ENCODE measurements around the gene GSDME. TPM values are rescaled to one million over a fixed set of nuclear protein-coding genes. Genes with fewer than 3 reads are reported as not detected.

Gene GSDME
- total RNA-seq, 4 donors from 2014 or later: 0.42 to 9.2 (median 2.1) TPM

DNA sequence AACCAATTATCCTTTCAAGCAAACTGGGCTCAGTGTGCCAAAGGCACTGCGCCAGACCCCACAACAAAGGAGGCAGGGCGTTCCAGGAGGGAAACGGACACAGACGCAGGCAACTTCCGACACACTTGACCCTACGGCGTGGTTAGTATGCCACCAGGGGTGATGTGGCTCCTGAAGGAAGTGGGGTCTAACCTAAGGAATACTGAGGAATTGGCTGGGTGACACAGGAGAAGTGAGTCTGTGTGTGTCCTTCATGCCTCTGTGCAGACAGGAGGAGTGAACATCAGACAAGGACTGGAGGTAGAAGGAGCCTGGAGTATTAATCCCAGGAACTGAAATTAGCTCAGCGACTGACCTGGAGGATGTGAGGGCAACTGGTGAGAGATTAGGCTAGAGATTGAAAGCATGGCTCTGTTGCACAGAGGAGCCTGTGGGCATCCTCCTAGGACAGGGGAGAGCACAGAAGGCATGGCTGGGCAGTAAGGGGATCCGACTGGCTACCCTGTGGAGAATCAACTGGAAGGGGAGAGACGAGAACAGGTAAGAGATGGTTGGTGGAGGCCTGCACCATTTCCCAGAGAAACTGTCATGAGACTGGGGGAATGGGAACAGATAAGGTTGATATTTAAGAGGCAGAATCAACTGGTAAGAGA is 27.8 kb downstream of the GSDME start:
- DNase-seq (ENCODE audit: low spot score in 2 of 2): peak in 1 of 2 donors; percentile 78
- WGBS, 2 donors: 60 to 67% methylated on average over 10 of the region's 10 CpGs
- no peak overlapping the region for H3K4me3 ChIP-seq (ENCODE audit: low read depth, poor library complexity, severe bottlenecking)
- intact Hi-C loops (cut with DNase I; ENCODE audit: low total_unique reads): no loop called here
- TF ChIP-seq, protein P1, sequence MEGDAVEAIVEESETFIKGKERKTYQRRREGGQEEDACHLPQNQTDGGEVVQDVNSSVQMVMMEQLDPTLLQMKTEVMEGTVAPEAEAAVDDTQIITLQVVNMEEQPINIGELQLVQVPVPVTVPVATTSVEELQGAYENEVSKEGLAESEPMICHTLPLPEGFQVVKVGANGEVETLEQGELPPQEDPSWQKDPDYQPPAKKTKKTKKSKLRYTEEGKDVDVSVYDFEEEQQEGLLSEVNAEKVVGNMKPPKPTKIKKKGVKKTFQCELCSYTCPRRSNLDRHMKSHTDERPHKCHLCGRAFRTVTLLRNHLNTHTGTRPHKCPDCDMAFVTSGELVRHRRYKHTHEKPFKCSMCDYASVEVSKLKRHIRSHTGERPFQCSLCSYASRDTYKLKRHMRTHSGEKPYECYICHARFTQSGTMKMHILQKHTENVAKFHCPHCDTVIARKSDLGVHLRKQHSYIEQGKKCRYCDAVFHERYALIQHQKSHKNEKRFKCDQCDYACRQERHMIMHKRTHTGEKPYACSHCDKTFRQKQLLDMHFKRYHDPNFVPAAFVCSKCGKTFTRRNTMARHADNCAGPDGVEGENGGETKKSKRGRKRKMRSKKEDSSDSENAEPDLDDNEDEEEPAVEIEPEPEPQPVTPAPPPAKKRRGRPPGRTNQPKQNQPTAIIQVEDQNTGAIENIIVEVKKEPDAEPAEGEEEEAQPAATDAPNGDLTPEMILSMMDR (IDR thresholded peaks at IDR 0.05): no peak
- no peak for TF ChIP-seq POLR2A (IDR thresholded peaks at IDR 0.05)

DNA sequence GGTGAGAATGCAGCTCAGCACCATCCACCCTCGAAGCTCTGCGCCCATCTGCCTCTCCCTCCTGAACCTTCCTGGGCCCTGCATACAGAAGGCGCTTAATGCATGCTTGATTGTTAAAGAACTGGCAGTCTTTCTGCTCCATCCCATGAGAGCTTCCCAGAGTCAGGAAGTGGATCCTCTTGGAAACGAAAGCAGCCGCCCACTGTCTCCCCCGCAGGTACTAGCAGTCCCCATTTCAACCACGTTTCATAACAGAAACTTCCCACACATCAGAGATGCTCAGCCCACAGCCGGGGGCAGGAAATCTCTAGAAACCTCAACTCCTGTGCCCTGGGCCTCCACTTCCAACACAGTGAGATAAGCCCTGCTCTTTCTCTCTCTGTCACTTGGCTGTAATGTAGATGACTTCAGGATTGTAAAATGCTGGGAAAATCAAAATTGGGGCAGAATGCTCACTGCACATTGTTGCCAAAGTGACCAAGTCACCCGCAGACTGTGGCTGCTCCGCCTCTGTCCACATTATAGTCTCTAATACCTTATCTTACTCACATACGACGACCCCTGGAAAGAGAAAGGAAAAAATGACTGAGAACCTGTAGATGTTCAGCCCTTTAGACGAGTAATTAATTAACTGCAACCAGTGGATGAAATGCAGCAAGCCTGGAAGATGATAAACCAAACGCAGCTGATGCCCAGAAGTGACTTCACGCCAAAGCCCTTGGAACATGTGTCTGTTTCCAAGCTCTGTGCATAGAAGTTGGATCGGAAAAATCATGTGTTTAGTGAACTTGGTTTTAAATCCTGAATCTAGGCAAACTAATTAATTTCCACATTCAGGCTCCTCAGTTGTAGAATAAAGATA is 28.5 kb downstream of the GSDME start:
- WGBS, 2 donors: 58 to 69% methylated on average over 16 of the region's 16 CpGs
- intact Hi-C loops (cut with DNase I; ENCODE audit: low total_unique reads): no loop called here
- peak in 1 of 2 donors; percentile 76 for DNase-seq (ENCODE audit: low spot score in 2 of 2)
- no peak overlapping the region for H3K4me3 ChIP-seq (ENCODE audit: low read depth, poor library complexity, severe bottlenecking)
- TF ChIP-seq POLR2A (IDR thresholded peaks at IDR 0.05): no peak
- TF ChIP-seq, protein P1 (IDR thresholded peaks at IDR 0.05): no peak

DNA sequence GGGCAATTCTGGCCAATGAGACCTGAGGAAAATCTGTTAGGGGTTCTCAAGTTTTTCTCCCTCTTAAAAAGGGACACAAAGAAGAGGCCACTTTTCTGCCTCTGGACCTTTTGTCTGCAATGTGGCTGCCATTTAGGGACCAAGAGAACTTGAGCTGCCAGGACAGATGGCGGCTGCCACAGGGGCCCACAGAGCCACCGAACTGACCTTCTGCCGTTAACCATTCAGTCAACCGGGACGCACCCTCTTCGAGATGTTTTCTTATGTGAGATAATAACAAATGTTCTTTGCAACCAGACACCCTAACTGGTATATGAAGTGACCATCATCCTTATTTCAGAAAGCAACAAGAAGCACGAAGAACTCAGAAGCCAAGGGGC is 29.2 kb downstream of the GSDME start:
- 90 to 99% methylated on average over 7 of the region's 7 CpGs for WGBS, 2 donors
- H3K4me3 ChIP-seq (ENCODE audit: low read depth, poor library complexity, severe bottlenecking): no peak overlapping the region
- intact Hi-C loops (cut with DNase I; ENCODE audit: low total_unique reads): no loop called here
- TF ChIP-seq POLR2A (IDR thresholded peaks at IDR 0.05): no peak
- TF ChIP-seq, protein P1 (IDR thresholded peaks at IDR 0.05): no peak
- DNase-seq (ENCODE audit: low spot score in 2 of 2): peak in 1 of 2 donors; percentile 73

DNA sequence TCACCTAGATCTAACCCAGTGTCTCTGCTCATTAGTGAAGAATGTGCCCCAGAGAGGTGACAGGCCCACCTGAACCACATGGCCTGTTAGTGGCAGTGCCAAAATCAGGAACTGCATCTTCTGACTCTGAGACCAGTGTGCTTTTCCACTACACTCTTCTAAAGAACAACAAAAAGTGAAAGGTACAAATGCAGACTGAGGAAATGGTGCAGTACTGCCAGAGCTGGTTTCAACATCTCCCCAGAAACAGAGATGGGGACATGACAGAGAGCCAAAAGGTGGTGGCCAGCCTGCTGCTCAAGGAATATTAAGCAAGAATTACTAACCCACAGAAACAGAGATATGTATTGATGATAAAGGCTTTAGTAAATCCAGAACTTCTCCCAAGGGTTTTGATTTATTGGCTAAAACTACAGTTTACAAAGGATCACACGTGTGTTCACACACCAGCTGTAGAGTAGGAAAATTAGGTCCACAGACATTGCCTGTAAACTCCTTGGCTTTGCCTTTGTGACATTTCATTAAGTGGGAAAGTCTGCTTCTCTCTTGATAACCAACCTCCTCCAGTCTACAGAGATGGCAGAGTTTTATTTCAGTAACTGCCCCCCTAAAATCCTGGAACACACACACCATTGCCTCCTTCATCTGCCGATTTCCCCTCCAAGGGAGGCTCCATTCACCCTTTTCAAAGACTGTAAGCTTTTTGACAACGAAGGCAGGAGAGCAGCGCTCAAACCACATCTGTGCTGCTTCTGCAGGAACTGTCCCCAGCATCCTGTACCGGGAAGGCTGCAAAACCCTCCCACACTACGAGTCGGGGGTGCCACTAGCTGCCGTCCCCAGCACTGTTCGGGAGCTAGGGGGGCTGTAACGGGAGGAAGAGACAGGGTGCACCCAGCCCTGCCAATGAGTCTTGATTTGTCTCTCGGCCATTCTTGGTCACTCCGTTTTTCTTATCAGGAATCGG is 29.8 kb downstream of the GSDME start:
- peak; percentile 51 to 85 for DNase-seq (ENCODE audit: low spot score in 2 of 2)
- WGBS, 2 donors: 85 to 86% methylated on average over 10 to 13 of the region's 13 CpGs
- TF ChIP-seq POLR2A (IDR thresholded peaks at IDR 0.05): no peak
- TF ChIP-seq, protein P1 (IDR thresholded peaks at IDR 0.05): no peak
- H3K4me3 ChIP-seq (ENCODE audit: low read depth, poor library complexity, severe bottlenecking): no peak overlapping the region
- intact Hi-C loops (cut with DNase I; ENCODE audit: low total_unique reads): no loop called here

DNA sequence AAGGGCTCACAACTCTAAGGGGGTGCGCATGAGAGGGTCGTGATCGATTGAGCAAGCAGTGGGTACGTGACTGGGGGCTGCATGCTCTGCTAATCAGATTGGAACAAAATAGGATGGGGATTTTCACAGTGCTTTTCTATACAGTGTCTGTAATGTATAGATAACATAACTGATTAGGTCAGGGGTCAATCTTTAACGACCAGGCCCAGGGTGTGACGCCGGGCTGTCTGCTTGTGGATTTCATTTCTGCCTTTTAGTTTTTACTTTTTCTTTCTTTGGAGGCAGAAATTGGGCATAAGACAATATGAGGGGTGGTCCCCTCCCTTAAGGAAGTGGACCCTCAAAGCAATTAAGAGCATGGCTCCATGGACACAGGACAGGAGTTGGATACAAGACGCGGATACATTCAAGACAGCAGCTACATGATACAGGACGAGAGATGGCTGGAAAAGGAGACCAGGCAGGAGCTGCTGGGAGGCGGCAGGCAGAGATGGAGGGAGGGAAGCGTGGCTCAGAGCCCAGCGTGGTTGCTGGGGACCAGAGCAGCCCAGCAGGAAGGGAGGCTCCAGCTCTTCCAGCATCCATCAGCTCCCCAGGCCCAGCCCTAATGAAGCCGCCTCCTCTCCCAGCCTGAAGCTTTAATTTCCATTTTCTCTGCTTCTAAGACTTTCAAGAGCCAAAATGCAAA is 31.6 kb downstream of the GSDME start:
- WGBS, 2 donors: 81 to 88% methylated on average over 14 of the region's 14 CpGs
- peak in 1 of 2 donors; percentile 58 for DNase-seq (ENCODE audit: low spot score in 2 of 2)
- TF ChIP-seq, protein P1 (IDR thresholded peaks at IDR 0.05): no peak
- no peak for TF ChIP-seq POLR2A (IDR thresholded peaks at IDR 0.05)
- intact Hi-C loops (cut with DNase I; ENCODE audit: low total_unique reads): no loop called here
- no peak overlapping the region for H3K4me3 ChIP-seq (ENCODE audit: low read depth, poor library complexity, severe bottlenecking)

All from lower leg skin (tissue), 4 donors.